ENCODE data around the gene SERPINA10. TPM values are rescaled to one million over a fixed set of nuclear protein-coding genes. Genes with fewer than 3 reads are reported as not detected.

The SERPINA10 gene
- polyA plus RNA-seq, 3 donors, result not detected

DNA sequence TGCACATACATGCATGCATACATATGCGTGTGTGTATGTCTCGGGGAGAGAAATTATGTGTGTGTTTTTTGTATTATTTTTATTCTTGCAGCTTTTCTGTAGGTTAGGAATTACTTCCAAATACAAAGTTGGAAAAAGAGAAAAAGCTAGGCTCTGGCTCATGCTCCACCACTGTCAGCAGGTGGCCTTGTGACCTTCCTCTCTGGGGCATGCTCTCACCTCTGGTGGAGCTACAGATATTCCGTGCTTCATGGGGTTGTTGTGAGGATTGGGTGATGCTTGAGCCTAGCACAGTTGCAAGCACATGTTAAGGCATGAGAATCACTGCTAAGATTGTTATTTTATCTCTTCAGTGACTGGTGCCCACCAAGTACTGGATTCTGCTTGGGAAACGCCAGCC lies 36.8 kb upstream of the SERPINA10 start:
- TF ChIP-seq, protein P1, sequence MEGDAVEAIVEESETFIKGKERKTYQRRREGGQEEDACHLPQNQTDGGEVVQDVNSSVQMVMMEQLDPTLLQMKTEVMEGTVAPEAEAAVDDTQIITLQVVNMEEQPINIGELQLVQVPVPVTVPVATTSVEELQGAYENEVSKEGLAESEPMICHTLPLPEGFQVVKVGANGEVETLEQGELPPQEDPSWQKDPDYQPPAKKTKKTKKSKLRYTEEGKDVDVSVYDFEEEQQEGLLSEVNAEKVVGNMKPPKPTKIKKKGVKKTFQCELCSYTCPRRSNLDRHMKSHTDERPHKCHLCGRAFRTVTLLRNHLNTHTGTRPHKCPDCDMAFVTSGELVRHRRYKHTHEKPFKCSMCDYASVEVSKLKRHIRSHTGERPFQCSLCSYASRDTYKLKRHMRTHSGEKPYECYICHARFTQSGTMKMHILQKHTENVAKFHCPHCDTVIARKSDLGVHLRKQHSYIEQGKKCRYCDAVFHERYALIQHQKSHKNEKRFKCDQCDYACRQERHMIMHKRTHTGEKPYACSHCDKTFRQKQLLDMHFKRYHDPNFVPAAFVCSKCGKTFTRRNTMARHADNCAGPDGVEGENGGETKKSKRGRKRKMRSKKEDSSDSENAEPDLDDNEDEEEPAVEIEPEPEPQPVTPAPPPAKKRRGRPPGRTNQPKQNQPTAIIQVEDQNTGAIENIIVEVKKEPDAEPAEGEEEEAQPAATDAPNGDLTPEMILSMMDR (IDR thresholded peaks at IDR 0.05), result no peak
- no peak overlapping the region for H3K27ac Mint-ChIP-seq
- H3K9me3 Mint-ChIP-seq, result peaks cover 0 to 5% (median 0%) of the 10 kb centered on the region in 7 donors
- intact Hi-C loops (cut with micrococcal nuclease), result no loop called here
- Histone ChIP-seq H3K27ac (ENCODE audit: low read depth in 1 of 2, low read length in 2 of 2) (no peak overlapping the region), H3K4me2 (replicated peaks; ENCODE audit: extremely low read depth, low read length, poor library complexity, severe bottlenecking) (no peak overlapping the region), H3K27me3 (ENCODE audit: control insufficient read depth in 2 of 2, insufficient read depth in 2 of 2, low read length in 2 of 2) (peaks cover 0 to 5% of the 10 kb centered on the region in 2 donors), H3K4me1 (ENCODE audit: control insufficient read depth in 1 of 2, insufficient read depth in 2 of 2, low read length in 2 of 2) (no peaks in the 10 kb centered on the region), H3K36me3 (replicated peaks in 1 of 2; ENCODE audit: control insufficient read depth in 1 of 2, insufficient read depth in 2 of 2, low read length in 2 of 2) (no peaks in the 10 kb centered on the region), H4K20me1 (ENCODE audit: insufficient read depth, low read length) (no peaks in the 10 kb centered on the region), H3K9ac (ENCODE audit: insufficient read depth, low read length, poor library complexity, severe bottlenecking) (no peak overlapping the region), H3K9me3 (replicated peaks in 1 of 2; ENCODE audit: control insufficient read depth in 1 of 2, insufficient read depth in 1 of 2, low read length in 2 of 2) (no peaks in the 10 kb centered on the region), H3K4me3 (replicated peaks in 1 of 3; ENCODE audit: low read depth in 2 of 3, low read length in 3 of 3) (no peak overlapping the region), H2AFZ (ENCODE audit: insufficient read depth, low read depth, low read length, poor library complexity, severe bottlenecking) (no peak overlapping the region), H3K79me2 (ENCODE audit: insufficient read depth, low read length) (no peaks in the 10 kb centered on the region)
- H3K27me3 Mint-ChIP-seq (ENCODE audit: low read depth in 3 of 3), result peaks cover 10 to 35% (median 18%) of the 10 kb centered on the region in 3 donors
- DNase-seq, result no peak
- H3K4me1 Mint-ChIP-seq, result no peaks in the 10 kb centered on the region
- no peaks in the 10 kb centered on the region for H3K36me3 Mint-ChIP-seq
- WGBS (ENCODE audit: insufficient coverage), result 67% methylated on average over 1 of the region's 4 CpGs
- H3K4me3 Mint-ChIP-seq, result no peak overlapping the region

DNA sequence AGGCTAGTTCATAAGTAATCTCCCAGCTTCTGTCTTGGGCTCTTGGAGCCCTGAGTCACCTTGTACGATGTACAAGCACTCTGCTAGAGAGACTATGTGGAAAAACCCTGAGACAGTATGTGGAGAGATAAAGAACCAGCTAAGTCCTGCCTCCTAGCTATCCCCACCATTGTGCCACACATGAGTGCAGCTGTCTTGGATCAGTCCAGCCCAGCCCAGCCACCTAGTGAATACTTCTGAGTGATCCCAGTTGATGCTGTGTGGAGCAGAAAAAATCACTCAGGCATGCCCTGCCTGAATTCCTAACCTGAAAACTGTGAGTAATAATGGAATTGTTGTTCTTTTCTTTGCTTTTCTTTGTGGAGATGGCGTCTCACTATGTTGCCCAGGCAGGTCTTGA lies 35.1 kb upstream of the SERPINA10 start:
- no peaks in the 10 kb centered on the region for H3K36me3 Mint-ChIP-seq
- no peak overlapping the region for H3K4me3 ChIP-seq (replicated peaks in 1 of 3; ENCODE audit: low read depth in 2 of 3, low read length in 3 of 3)
- no peak overlapping the region for H3K9ac ChIP-seq (ENCODE audit: insufficient read depth, low read length, poor library complexity, severe bottlenecking)
- WGBS (ENCODE audit: insufficient coverage), result no CpG with 5 or more reads among the region's 2 CpGs
- H3K4me3 Mint-ChIP-seq, result no peak overlapping the region
- H3K9me3 Mint-ChIP-seq, result peaks cover 0 to 5% (median 0%) of the 10 kb centered on the region in 7 donors
- H3K4me1 Mint-ChIP-seq, result no peaks in the 10 kb centered on the region
- H3K4me1 ChIP-seq (ENCODE audit: control insufficient read depth in 1 of 2, insufficient read depth in 2 of 2, low read length in 2 of 2), result no peaks in the 10 kb centered on the region
- peaks cover 7 to 30% (median 14%) of the 10 kb centered on the region in 3 donors for H3K27me3 Mint-ChIP-seq (ENCODE audit: low read depth in 3 of 3)
- H4K20me1 ChIP-seq (ENCODE audit: insufficient read depth, low read length), result no peaks in the 10 kb centered on the region
- DNase-seq, result no peak
- H3K4me2 ChIP-seq (replicated peaks; ENCODE audit: extremely low read depth, low read length, poor library complexity, severe bottlenecking), result no peak overlapping the region
- no peak overlapping the region for H2AFZ ChIP-seq (ENCODE audit: insufficient read depth, low read depth, low read length, poor library complexity, severe bottlenecking)
- H3K27me3 ChIP-seq (ENCODE audit: control insufficient read depth in 2 of 2, insufficient read depth in 2 of 2, low read length in 2 of 2), result peaks cover 0 to 10% of the 10 kb centered on the region in 2 donors
- no peaks in the 10 kb centered on the region for H3K36me3 ChIP-seq (replicated peaks in 1 of 2; ENCODE audit: control insufficient read depth in 1 of 2, insufficient read depth in 2 of 2, low read length in 2 of 2)
- no peaks in the 10 kb centered on the region for H3K9me3 ChIP-seq (replicated peaks in 1 of 2; ENCODE audit: control insufficient read depth in 1 of 2, insufficient read depth in 1 of 2, low read length in 2 of 2)
- TF ChIP-seq, protein P1 (IDR thresholded peaks at IDR 0.05), result no peak
- intact Hi-C loops (cut with micrococcal nuclease), result no loop called here
- H3K79me2 ChIP-seq (ENCODE audit: insufficient read depth, low read length), result no peaks in the 10 kb centered on the region
- H3K27ac ChIP-seq (ENCODE audit: low read depth in 1 of 2, low read length in 2 of 2), result no peak overlapping the region
- no peak overlapping the region for H3K27ac Mint-ChIP-seq
